ENCODE results near the gene ZNF536. TPM values are rescaled to one million over a fixed set of nuclear protein-coding genes. Genes with fewer than 3 reads are reported as not detected.

Gene ZNF536
- total and polyA plus RNA-seq, 10 of the 15 experiments (the other 5 are each of a cell fraction or from before 2014, with no cell fraction given) = not detected

GRCh38 chr19:30375553-30376031 lies 3.4 kb downstream of the ZNF536 start:
- Histone ChIP-seq H3K27ac (ENCODE audit: control insufficient read depth, insufficient read depth) (no peak overlapping the region), H3K79me2 (ENCODE audit: control insufficient read depth, insufficient read depth, low read length) (no peaks in the 10 kb centered on the region), H3K4me3 (no peak overlapping the region), H3K4me1 (ENCODE audit: control insufficient read depth, insufficient read depth, low read length) (no peaks in the 10 kb centered on the region), H2AFZ (ENCODE audit: control insufficient read depth, low read depth, low read length) (no peak overlapping the region), H3K9ac (ENCODE audit: control insufficient read depth, insufficient read depth, low read length) (no peak overlapping the region), H3K9me3 (replicated peaks; ENCODE audit: control insufficient read depth, insufficient read depth, low read length) (no peaks in the 10 kb centered on the region), H3K4me2 (ENCODE audit: control insufficient read depth, insufficient read depth) (no peak overlapping the region), H4K20me1 (ENCODE audit: control insufficient read depth, insufficient read depth) (no peaks in the 10 kb centered on the region), H3K27me3 (replicated peaks in 1 of 2; ENCODE audit: control insufficient read depth in 2 of 2, insufficient read depth in 2 of 2, low read length in 1 of 2) (no peaks in the 10 kb centered on the region), H3K36me3 (ENCODE audit: control insufficient read depth in 2 of 2, insufficient read depth in 2 of 2, low read length in 1 of 2) (no peaks in the 10 kb centered on the region)
- TF ChIP-seq FOXM1 (IDR thresholded peaks at IDR 0.05; ENCODE audit: low read depth, low read length) = no peak
- no peak for TF ChIP-seq SIN3A (IDR thresholded peaks at IDR 0.05; ENCODE audit: low read depth, low read length)
- no peak for TF ChIP-seq NFYB (IDR thresholded peaks at IDR 0.05; ENCODE audit: insufficient read depth, low read depth, low read length)
- TF ChIP-seq HDAC2 (IDR thresholded peaks at IDR 0.05) = no peak
- TF ChIP-seq SP1 (IDR thresholded peaks at IDR 0.05; ENCODE audit: low read depth, low read length) = no peak
- no peak for TF ChIP-seq CREM (IDR thresholded peaks at IDR 0.05; ENCODE audit: low read depth)
- TF ChIP-seq PAX8 (IDR thresholded peaks at IDR 0.05) = no peak
- CTCF ChIA-PET = no interaction called here
- no peak for FAIRE-seq
- in situ Hi-C loops (cut with MboI) (no loop called here), intact Hi-C loops (cut with micrococcal nuclease; ENCODE audit: unreplicated experiment) (no loop called here)
- no peak for ATAC-seq
- RAD21 ChIA-PET (ENCODE audit: unreplicated experiment) = no interaction called here
- POLR2A ChIA-PET = no interaction called here
- DNase-seq (ENCODE audit: low read depth, low spot score) = no peak
- WGBS (ENCODE audit: insufficient coverage, insufficient replicate concordance, low lambda C conversion rate, missing lambda C conversion rate) = 64% methylated on average over 21 of the region's 23 CpGs
- BruUV-seq (replicated peaks) = no TSS peak
- SMC1A ChIA-PET (ENCODE audit: uncharacterized antibody, unreplicated experiment) = no interaction called here

DNA sequence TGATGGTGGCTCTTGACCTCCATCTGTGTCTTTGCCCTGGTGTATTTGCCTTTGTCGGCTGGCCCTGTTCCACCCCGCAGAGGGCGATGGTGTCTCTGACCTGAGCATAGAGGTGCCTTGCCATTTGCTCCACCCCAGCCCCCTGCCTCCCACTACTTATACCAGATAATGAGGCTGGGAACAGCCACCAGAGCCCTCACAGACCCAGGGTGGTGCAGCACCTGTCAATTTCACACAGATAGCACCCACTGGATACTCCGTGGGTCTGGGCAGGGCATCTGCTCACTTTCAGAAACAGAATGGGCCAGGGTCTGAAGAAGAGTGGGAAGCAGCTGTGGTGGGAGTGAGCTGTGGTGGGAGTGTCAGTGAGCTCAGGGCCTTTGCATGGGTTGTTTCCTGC lies 4.1 kb downstream of the ZNF536 start:
- RAD21 ChIA-PET (ENCODE audit: unreplicated experiment) = no interaction called here
- BruUV-seq (replicated peaks) = no TSS peak
- H2AFZ ChIP-seq (ENCODE audit: control insufficient read depth, low read depth, low read length) = no peak overlapping the region
- no peaks in the 10 kb centered on the region for H3K9me3 ChIP-seq (replicated peaks; ENCODE audit: control insufficient read depth, insufficient read depth, low read length)
- H3K27me3 ChIP-seq (replicated peaks in 1 of 2; ENCODE audit: control insufficient read depth in 2 of 2, insufficient read depth in 2 of 2, low read length in 1 of 2) = no peaks in the 10 kb centered on the region
- POLR2A ChIA-PET = no interaction called here
- no peak overlapping the region for H3K4me2 ChIP-seq (ENCODE audit: control insufficient read depth, insufficient read depth)
- in situ Hi-C loops (cut with MboI) = no loop called here
- H3K9ac ChIP-seq (ENCODE audit: control insufficient read depth, insufficient read depth, low read length) = no peak overlapping the region
- no peaks in the 10 kb centered on the region for H3K79me2 ChIP-seq (ENCODE audit: control insufficient read depth, insufficient read depth, low read length)
- H3K27ac ChIP-seq (ENCODE audit: control insufficient read depth, insufficient read depth) = no peak overlapping the region
- CTCF ChIA-PET = no interaction called here
- 39% methylated on average over 4 of the region's 4 CpGs for WGBS (ENCODE audit: insufficient coverage, insufficient replicate concordance, low lambda C conversion rate, missing lambda C conversion rate)
- SMC1A ChIA-PET (ENCODE audit: uncharacterized antibody, unreplicated experiment) = no interaction called here
- ATAC-seq (no peak), DNase-seq (ENCODE audit: low read depth, low spot score) (no peak), FAIRE-seq (no peak)
- intact Hi-C loops (cut with micrococcal nuclease; ENCODE audit: unreplicated experiment) = no loop called here
- H4K20me1 ChIP-seq (ENCODE audit: control insufficient read depth, insufficient read depth) = no peaks in the 10 kb centered on the region
- H3K4me1 ChIP-seq (ENCODE audit: control insufficient read depth, insufficient read depth, low read length) = no peaks in the 10 kb centered on the region
- H3K36me3 ChIP-seq (ENCODE audit: control insufficient read depth in 2 of 2, insufficient read depth in 2 of 2, low read length in 1 of 2) = no peaks in the 10 kb centered on the region
- no peak for TF ChIP-seq POU2F2 (IDR thresholded peaks at IDR 0.05; ENCODE audit: borderline replicate concordance, low read depth, low read length)
- no peak for TF ChIP-seq NR2C1 (IDR thresholded peaks at IDR 0.05)
- TF ChIP-seq, protein P1, sequence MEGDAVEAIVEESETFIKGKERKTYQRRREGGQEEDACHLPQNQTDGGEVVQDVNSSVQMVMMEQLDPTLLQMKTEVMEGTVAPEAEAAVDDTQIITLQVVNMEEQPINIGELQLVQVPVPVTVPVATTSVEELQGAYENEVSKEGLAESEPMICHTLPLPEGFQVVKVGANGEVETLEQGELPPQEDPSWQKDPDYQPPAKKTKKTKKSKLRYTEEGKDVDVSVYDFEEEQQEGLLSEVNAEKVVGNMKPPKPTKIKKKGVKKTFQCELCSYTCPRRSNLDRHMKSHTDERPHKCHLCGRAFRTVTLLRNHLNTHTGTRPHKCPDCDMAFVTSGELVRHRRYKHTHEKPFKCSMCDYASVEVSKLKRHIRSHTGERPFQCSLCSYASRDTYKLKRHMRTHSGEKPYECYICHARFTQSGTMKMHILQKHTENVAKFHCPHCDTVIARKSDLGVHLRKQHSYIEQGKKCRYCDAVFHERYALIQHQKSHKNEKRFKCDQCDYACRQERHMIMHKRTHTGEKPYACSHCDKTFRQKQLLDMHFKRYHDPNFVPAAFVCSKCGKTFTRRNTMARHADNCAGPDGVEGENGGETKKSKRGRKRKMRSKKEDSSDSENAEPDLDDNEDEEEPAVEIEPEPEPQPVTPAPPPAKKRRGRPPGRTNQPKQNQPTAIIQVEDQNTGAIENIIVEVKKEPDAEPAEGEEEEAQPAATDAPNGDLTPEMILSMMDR (IDR thresholded peaks at IDR 0.05 in 2 of 3, conservative IDR thresholded peaks at IDR 0.05 in 1 of 3; ENCODE audit: control insufficient read depth in 2 of 3, extremely low read depth in 1 of 3, insufficient read depth in 1 of 3, low read depth in 3 of 3, low read length in 3 of 3) = no peak
- no peak for TF ChIP-seq NFYB (IDR thresholded peaks at IDR 0.05; ENCODE audit: insufficient read depth, low read depth, low read length)
- no peak for TF ChIP-seq ZNF622 (IDR thresholded peaks at IDR 0.05)
- no peak for TF ChIP-seq ZNF384 (IDR thresholded peaks at IDR 0.05; ENCODE audit: borderline replicate concordance, low read depth, low read length)
- TF ChIP-seq, protein P2, sequence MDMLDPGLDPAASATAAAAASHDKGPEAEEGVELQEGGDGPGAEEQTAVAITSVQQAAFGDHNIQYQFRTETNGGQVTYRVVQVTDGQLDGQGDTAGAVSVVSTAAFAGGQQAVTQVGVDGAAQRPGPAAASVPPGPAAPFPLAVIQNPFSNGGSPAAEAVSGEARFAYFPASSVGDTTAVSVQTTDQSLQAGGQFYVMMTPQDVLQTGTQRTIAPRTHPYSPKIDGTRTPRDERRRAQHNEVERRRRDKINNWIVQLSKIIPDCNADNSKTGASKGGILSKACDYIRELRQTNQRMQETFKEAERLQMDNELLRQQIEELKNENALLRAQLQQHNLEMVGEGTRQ (IDR thresholded peaks at IDR 0.05; ENCODE audit: borderline replicate concordance, low read depth, low read length) = no peak
- TF ChIP-seq BACH1 (IDR thresholded peaks at IDR 0.05; ENCODE audit: borderline replicate concordance) = no peak
- no peak overlapping the region for H3K4me3 ChIP-seq
